G401.6 (cell line): Measurements from ENCODE around the gene PGK1.
A peak's percentile ranks its signal among the peaks of the same experiment; 100 is the strongest.
"Not testable (repeated sequence)": the region's sequence is repeated elsewhere in the genome, so short reads cannot be mapped to it uniquely, and the experiment has no call there.

Experiments used
- FAIRE-seq: peaks from 2 replicates; lab custom pipeline; 2012; peaks lifted over from hg19 to GRCh38; lab: Jason Lieb, UNC

Gene PGK1

GRCh38 chrX:78103623-78104446 lies at the start of gene PGK1:
TSS of gene PGK1 (plus strand) at chrX:78104248. CDS start at chrX:78104341, 93 bp downstream.
- FAIRE-seq = peak; percentile 85

GRCh38 chrX:78063687-78064086 lies 40.4 kb upstream of the PGK1 start:
- FAIRE-seq = no peak

GRCh38 chrX:78064152-78064551 lies 39.9 kb upstream of the PGK1 start:
- no peak for FAIRE-seq

GRCh38 chrX:78064698-78065601 lies 39.1 kb upstream of the PGK1 start:
- not testable (repeated sequence) for FAIRE-seq

- FAIRE-seq = no peak
Observed at GRCh38 chrX:78066110-78066509, 37.9 kb upstream of the PGK1 start.

GRCh38 chrX:78071331-78071730 lies 32.7 kb upstream of the PGK1 start:
- no peak for FAIRE-seq

- FAIRE-seq = not testable (repeated sequence)
Observed at GRCh38 chrX:78073147-78074077, 30.6 kb upstream of the PGK1 start.

GRCh38 chrX:78074088-78074487 lies 30.0 kb upstream of the PGK1 start:
- FAIRE-seq = no peak

GRCh38 chrX:78075787-78076389 lies 28.2 kb upstream of the PGK1 start:
- no peak for FAIRE-seq

- FAIRE-seq = not testable (repeated sequence)
Observed at GRCh38 chrX:78081413-78081812, 22.6 kb upstream of the PGK1 start.

- FAIRE-seq = no peak
Observed at GRCh38 chrX:78092296-78092695, 11.8 kb upstream of the PGK1 start.

GRCh38 chrX:78098108-78098507 lies 5.9 kb upstream of the PGK1 start:
- no peak for FAIRE-seq

- no peak for FAIRE-seq
Observed at GRCh38 chrX:78102091-78102490, 2.0 kb upstream of the PGK1 start.

GRCh38 chrX:78103001-78103622 lies 936 bp upstream of the PGK1 start:
- FAIRE-seq = no peak

GRCh38 chrX:78104447-78105176 lies 564 bp downstream of the PGK1 start:
- FAIRE-seq = no peak

- FAIRE-seq = no peak
Observed at GRCh38 chrX:78105944-78106650, 2.0 kb downstream of the PGK1 start.

GRCh38 chrX:78106651-78106986 lies 2.6 kb downstream of the PGK1 start:
- FAIRE-seq = no peak

GRCh38 chrX:78109458-78109857 lies 5.4 kb downstream of the PGK1 start:
- no peak for FAIRE-seq

- FAIRE-seq = no peak
Observed at GRCh38 chrX:78111140-78111931, 7.3 kb downstream of the PGK1 start.
